ENCODE measurements around the gene SS18L1. TPM values are rescaled to one million over a fixed set of nuclear protein-coding genes. Genes with fewer than 3 reads are reported as not detected.

SS18L1 gene
- total RNA-seq, 3 donors from 2014 or later (not counting 1 experiment from before 2014, with no cell fraction given) = 19.1 to 26.0 (median 23.7) TPM

GRCh38 chr20:62230276-62230675 is 86.7 kb downstream of the SS18L1 start:
- intact Hi-C loops (cut with micrococcal nuclease) = no loop called here
- Mint-ChIP-seq H3K4me1 (no peaks in the 10 kb centered on the region), H3K36me3 (no peaks in the 10 kb centered on the region), H3K9me3 (no peaks in the 10 kb centered on the region), H3K4me3 (no peak overlapping the region), H3K27me3 (ENCODE audit: low read depth in 2 of 2) (peaks cover 3 to 6% of the 10 kb centered on the region in 2 donors), H3K27ac (no peak overlapping the region)
- H3K4me3 ChIP-seq (ENCODE audit: low read length) = no peak overlapping the region
- ATAC-seq (no peak), DNase-seq (no peak)
- no peaks in the 10 kb centered on the region for H3K9me3 ChIP-seq (ENCODE audit: control insufficient read depth, insufficient read depth, low read length)
- H3K27ac ChIP-seq (ENCODE audit: low read length) = no peak overlapping the region
- 95% methylated on average over 2 of the region's 2 CpGs for WGBS (ENCODE audit: insufficient coverage)
- H3K4me1 ChIP-seq (ENCODE audit: control insufficient read depth, insufficient read depth, low read length) = no peaks in the 10 kb centered on the region
- TF ChIP-seq CTCF (IDR thresholded peaks at IDR 0.05) = no peak
- no peaks in the 10 kb centered on the region for H3K27me3 ChIP-seq (ENCODE audit: control insufficient read depth, insufficient read depth, low read length)
- H3K36me3 ChIP-seq (ENCODE audit: control insufficient read depth, insufficient read depth, low read length) = no peaks in the 10 kb centered on the region

GRCh38 chr20:62230696-62231095 is 87.1 kb downstream of the SS18L1 start:
- Mint-ChIP-seq H3K4me3 (no peak overlapping the region), H3K4me1 (no peaks in the 10 kb centered on the region), H3K36me3 (no peaks in the 10 kb centered on the region), H3K9me3 (no peaks in the 10 kb centered on the region), H3K27ac (no peak overlapping the region), H3K27me3 (ENCODE audit: low read depth in 2 of 2) (peaks cover 0 to 4% of the 10 kb centered on the region in 2 donors)
- Histone ChIP-seq H3K4me1 (ENCODE audit: control insufficient read depth, insufficient read depth, low read length) (no peaks in the 10 kb centered on the region), H3K36me3 (ENCODE audit: control insufficient read depth, insufficient read depth, low read length) (no peaks in the 10 kb centered on the region), H3K9me3 (ENCODE audit: control insufficient read depth, insufficient read depth, low read length) (no peaks in the 10 kb centered on the region), H3K27ac (ENCODE audit: low read length) (no peak overlapping the region), H3K27me3 (ENCODE audit: control insufficient read depth, insufficient read depth, low read length) (no peaks in the 10 kb centered on the region), H3K4me3 (ENCODE audit: low read length) (no peak overlapping the region)
- ATAC-seq (no peak), DNase-seq (no peak)
- WGBS (ENCODE audit: insufficient coverage) = 95% methylated on average over 10 of the region's 10 CpGs
- no peak for TF ChIP-seq CTCF (IDR thresholded peaks at IDR 0.05)
- intact Hi-C loops (cut with micrococcal nuclease) = no loop called here

GRCh38 chr20:62231292-62231691 is 87.7 kb downstream of the SS18L1 start:
- intact Hi-C loops (cut with micrococcal nuclease) = no loop called here
- H3K27me3 Mint-ChIP-seq (ENCODE audit: low read depth in 2 of 2) = peaks cover 0 to 4% of the 10 kb centered on the region in 2 donors
- no peaks in the 10 kb centered on the region for H3K9me3 Mint-ChIP-seq

More at GRCh38 chr20:62231292-62231691, 87.7 kb downstream of the SS18L1 start:
- no peak overlapping the region for H3K4me3 Mint-ChIP-seq
- Histone ChIP-seq H3K36me3 (ENCODE audit: control insufficient read depth, insufficient read depth, low read length) (no peaks in the 10 kb centered on the region), H3K4me1 (ENCODE audit: control insufficient read depth, insufficient read depth, low read length) (no peaks in the 10 kb centered on the region), H3K9me3 (ENCODE audit: control insufficient read depth, insufficient read depth, low read length) (no peaks in the 10 kb centered on the region), H3K27me3 (ENCODE audit: control insufficient read depth, insufficient read depth, low read length) (no peaks in the 10 kb centered on the region), H3K4me3 (ENCODE audit: low read length) (no peak overlapping the region), H3K27ac (ENCODE audit: low read length) (no peak overlapping the region)
- DNase-seq = no peak
- ATAC-seq = no peak
- no peak overlapping the region for H3K27ac Mint-ChIP-seq
- no peaks in the 10 kb centered on the region for H3K36me3 Mint-ChIP-seq
- no peaks in the 10 kb centered on the region for H3K4me1 Mint-ChIP-seq
- no peak for TF ChIP-seq CTCF (IDR thresholded peaks at IDR 0.05)
- WGBS (ENCODE audit: insufficient coverage) = 84% methylated on average over 6 of the region's 6 CpGs

Other genes with a start within 250 kb of the SS18L1 start
- 10 to 100 TPM; 30.0 to 35.1 (median 30.3) TPM for gene TAF4, start 77.9 kb upstream of the SS18L1 start, total RNA-seq
- 10 to 100 TPM; 41.1 to 56.2 (median 47.3) TPM for gene LSM14B, start 21.3 kb upstream of the SS18L1 start, total RNA-seq
- 100 to 1,000 TPM; 154 to 177 (median 168) TPM for gene PSMA7, start 375 bp upstream of the SS18L1 start, total RNA-seq
- gene MTG2, start 39.3 kb downstream of the SS18L1 start, total RNA-seq = 10 to 100 TPM; 16.8 to 25.8 (median 25.3) TPM
- not detected for gene HRH3, start 76.5 kb downstream of the SS18L1 start, total RNA-seq
- gene OSBPL2, start 94.8 kb downstream of the SS18L1 start, total RNA-seq = 100 to 1,000 TPM in 2 of 3 donors, 10 to 100 TPM in 1; 77.9 to 112 (median 104) TPM
- 10 to 100 TPM; 81.4 to 88.4 (median 84.6) TPM for gene ADRM1, start 159.2 kb downstream of the SS18L1 start, total RNA-seq
- gene LAMA5, start 223.5 kb downstream of the SS18L1 start, total RNA-seq = 1 to 10 TPM; 1.0 to 4.3 (median 1.4) TPM
- 1,000 to 10,000 TPM in 2 of 3 donors, 100 to 1,000 TPM in 1; 887 to 1,244 (median 1,112) TPM for gene RPS21, start 243.3 kb downstream of the SS18L1 start, total RNA-seq

Data from natural killer cell (primary cell).